ENCODE measurements around the gene NENF.
A peak's percentile ranks its signal among the peaks of the same experiment; 100 is the strongest.

The NENF gene

GRCh38 chr1:212446333-212446732 lies 13.6 kb downstream of the NENF start:
- H3K4me3 ChIP-seq (ENCODE audit: low read length): no peak overlapping the region
- DNase-seq (ENCODE audit: low read depth): no peak
- no peak for TF ChIP-seq CTCF (conservative IDR thresholded peaks at IDR 0.05; ENCODE audit: low read length)

GRCh38 chr1:212447478-212447877 lies 14.8 kb downstream of the NENF start:
- no peak overlapping the region for H3K4me3 ChIP-seq (ENCODE audit: low read length)
- no peak for DNase-seq (ENCODE audit: low read depth)
- no peak for TF ChIP-seq CTCF (conservative IDR thresholded peaks at IDR 0.05; ENCODE audit: low read length)

- no peak for DNase-seq (ENCODE audit: low read depth)
- no peak for TF ChIP-seq CTCF (conservative IDR thresholded peaks at IDR 0.05; ENCODE audit: low read length)
- H3K4me3 ChIP-seq (ENCODE audit: low read length): no peak overlapping the region
These were observed 17.7 kb downstream of the NENF start for GRCh38 chr1:212450331-212450881.

- TF ChIP-seq CTCF (conservative IDR thresholded peaks at IDR 0.05; ENCODE audit: low read length): no peak
- DNase-seq (ENCODE audit: low read depth): no peak
- H3K4me3 ChIP-seq (ENCODE audit: low read length): no peak overlapping the region
These were observed 18.9 kb downstream of the NENF start for GRCh38 chr1:212451416-212452322.

GRCh38 chr1:212452323-212453155 lies 19.8 kb downstream of the NENF start:
- no peak for TF ChIP-seq CTCF (conservative IDR thresholded peaks at IDR 0.05; ENCODE audit: low read length)

GRCh38 chr1:212453156-212453857 lies 20.6 kb downstream of the NENF start:
- TF ChIP-seq CTCF (conservative IDR thresholded peaks at IDR 0.05; ENCODE audit: low read length): no peak
- DNase-seq (ENCODE audit: low read depth): no peak

More at GRCh38 chr1:212452323-212453155, 19.8 kb downstream of the NENF start:
- DNase-seq (ENCODE audit: low read depth): peak; percentile 70
- H3K4me3 ChIP-seq (ENCODE audit: low read length): no peak overlapping the region

More at GRCh38 chr1:212453156-212453857, 20.6 kb downstream of the NENF start:
- no peak overlapping the region for H3K4me3 ChIP-seq (ENCODE audit: low read length)
